Activated CD4-positive, alpha-beta T cell treated with anti-CD3 and anti-CD28 coated beads, Interleukin-2, amount 50 U/mL, for 48 hours (primary cell): ENCODE data around the gene PCBP1.
"Not testable (repeated sequence)": the region's sequence is repeated elsewhere in the genome, so short reads cannot be mapped to it uniquely, and the experiment has no call there.

ENCODE experiments used
- DNase-seq, 2 experiments: peaks; one replicate each; pipeline ENCODE4 v3.0.0-alpha.2; 2020

Gene PCBP1

GRCh38 chr2:70086838-70087701 is at the start of gene PCBP1:
PCBP1 (plus strand) TSS chr2:70087477; CDS start chr2:70087744, 267 bp downstream.
- DNase-seq, result peak; percentile 97

GRCh38 chr2:70039366-70039765 is 47.9 kb upstream of the PCBP1 start:
- DNase-seq, result no peak

- no peak for DNase-seq
These were observed 45.6 kb upstream of the PCBP1 start for GRCh38 chr2:70041663-70042062.

GRCh38 chr2:70042246-70042645 is 45.0 kb upstream of the PCBP1 start:
- DNase-seq, result no peak

GRCh38 chr2:70043252-70043875 is 43.9 kb upstream of the PCBP1 start:
- peak; percentile 20 to 37 for DNase-seq

GRCh38 chr2:70044290-70045040 is 42.8 kb upstream of the PCBP1 start:
- no peak for DNase-seq

GRCh38 chr2:70045405-70045804 is 41.9 kb upstream of the PCBP1 start:
- DNase-seq, result no peak

- DNase-seq, result no peak
These were observed 41.3 kb upstream of the PCBP1 start for GRCh38 chr2:70045932-70046331.

- DNase-seq, result no peak
These were observed 40.7 kb upstream of the PCBP1 start for GRCh38 chr2:70046534-70046933.

GRCh38 chr2:70047451-70047850 is 39.8 kb upstream of the PCBP1 start:
- DNase-seq, result no peak

GRCh38 chr2:70049255-70049654 is 38.0 kb upstream of the PCBP1 start:
- no peak for DNase-seq

GRCh38 chr2:70050631-70051425 is 36.4 kb upstream of the PCBP1 start:
- DNase-seq, result no peak

GRCh38 chr2:70055259-70055658 is 32.0 kb upstream of the PCBP1 start:
- DNase-seq, result not testable (repeated sequence)

- DNase-seq, result no peak
These were observed 26.0 kb upstream of the PCBP1 start for GRCh38 chr2:70061317-70061716.

GRCh38 chr2:70062270-70062669 is 25.0 kb upstream of the PCBP1 start:
- DNase-seq, result no peak

- DNase-seq, result no peak
These were observed 19.2 kb upstream of the PCBP1 start for GRCh38 chr2:70068119-70068518.

- DNase-seq, result peak; percentile 63 to 77
These were observed 18.2 kb upstream of the PCBP1 start for GRCh38 chr2:70069049-70069448.

GRCh38 chr2:70070542-70071268 is 16.6 kb upstream of the PCBP1 start:
- DNase-seq, result peak; percentile 49 to 57

- DNase-seq, result no peak
These were observed 13.8 kb upstream of the PCBP1 start for GRCh38 chr2:70073493-70073892.

- no peak for DNase-seq
These were observed 8.9 kb upstream of the PCBP1 start for GRCh38 chr2:70078384-70078783.

- no peak for DNase-seq
These were observed 6.6 kb upstream of the PCBP1 start for GRCh38 chr2:70080610-70081200.

- no peak for DNase-seq
These were observed 6.1 kb upstream of the PCBP1 start for GRCh38 chr2:70081221-70081620.
